Mucosa of stomach (tissue), 1 donor: ENCODE data around the gene ZNF592.
"Not testable (repeated sequence)": the region's sequence is repeated elsewhere in the genome, so short reads cannot be mapped to it uniquely, and the experiment has no call there.

Experiments used
- H3K27me3 ChIP-seq: one replicate; pipeline ENCODE4 v1.7.0; 2013; ENCODE audit warnings: mild to moderate bottlenecking, low read length; ENCODE audit not compliant: control insufficient read depth, insufficient read depth
- H3K36me3 ChIP-seq: one replicate; pipeline ENCODE4 v1.7.0; 2013; ENCODE audit warnings: low read length; ENCODE audit not compliant: control insufficient read depth, insufficient read depth
- H3K4me1 ChIP-seq: one replicate; pipeline ENCODE4 v1.7.0; 2013; ENCODE audit warnings: mild to moderate bottlenecking, low read length; ENCODE audit not compliant: control insufficient read depth, insufficient read depth
- H3K4me3 ChIP-seq: one replicate; pipeline ENCODE4 v1.7.0; 2013; ENCODE audit warnings: low read length
- H3K9ac ChIP-seq: one replicate; pipeline ENCODE4 v1.7.0; 2013; ENCODE audit warnings: mild to moderate bottlenecking, low read length, moderate library complexity
- H3K9me3 ChIP-seq: one replicate; pipeline ENCODE4 v1.7.0; 2013; ENCODE audit warnings: mild to moderate bottlenecking, low read length, moderate library complexity; ENCODE audit not compliant: control insufficient read depth
- donor health status: Pancreatic carcinoma.

The ZNF592 gene

GRCh38 chr15:84839714-84840113, 91.3 kb downstream of the ZNF592 start:
- peaks cover 21% of the 10 kb centered on the region for H3K4me1 ChIP-seq
- H3K9ac ChIP-seq = no peak overlapping the region
- H3K9me3 ChIP-seq = no peaks in the 10 kb centered on the region
- H3K27me3 ChIP-seq = no peaks in the 10 kb centered on the region
- H3K4me3 ChIP-seq = no peak overlapping the region
- no peaks in the 10 kb centered on the region for H3K36me3 ChIP-seq

- H3K9ac ChIP-seq = peak overlapping the region; percentile 64
- no peaks in the 10 kb centered on the region for H3K36me3 ChIP-seq
- H3K4me1 ChIP-seq = peaks cover 21% of the 10 kb centered on the region
- no peaks in the 10 kb centered on the region for H3K27me3 ChIP-seq
- H3K9me3 ChIP-seq = no peaks in the 10 kb centered on the region
- no peak overlapping the region for H3K4me3 ChIP-seq
These were observed 91.9 kb downstream of the ZNF592 start for GRCh38 chr15:84840255-84840654.

- Histone ChIP-seq H3K27me3 (no peaks in the 10 kb centered on the region), H3K9ac (peak overlapping the region; percentile 64), H3K4me3 (no peak overlapping the region), H3K36me3 (no peaks in the 10 kb centered on the region), H3K9me3 (no peaks in the 10 kb centered on the region), H3K4me1 (peaks cover 21% of the 10 kb centered on the region)
These were observed 92.5 kb downstream of the ZNF592 start for GRCh38 chr15:84840741-84841429.

- Histone ChIP-seq H3K4me1 (peaks cover 21% of the 10 kb centered on the region), H3K9ac (no peak overlapping the region), H3K36me3 (no peaks in the 10 kb centered on the region)
These were observed 94.4 kb downstream of the ZNF592 start for GRCh38 chr15:84842781-84843180.

GRCh38 chr15:84844964-84845363, 96.6 kb downstream of the ZNF592 start:
- Histone ChIP-seq H3K4me1 (peaks cover 18% of the 10 kb centered on the region), H3K9me3 (no peaks in the 10 kb centered on the region), H3K9ac (no peak overlapping the region)

More at GRCh38 chr15:84842781-84843180, 94.4 kb downstream of the ZNF592 start:
- Histone ChIP-seq H3K4me3 (no peak overlapping the region), H3K9me3 (no peaks in the 10 kb centered on the region), H3K27me3 (no peaks in the 10 kb centered on the region)

GRCh38 chr15:84845631-84846030, 97.2 kb downstream of the ZNF592 start:
- not testable (repeated sequence) for H3K9me3 ChIP-seq, H3K27me3 ChIP-seq, H3K4me3 ChIP-seq, H3K36me3 ChIP-seq, H3K9ac ChIP-seq
- peaks cover 12% of the 10 kb centered on the region for H3K4me1 ChIP-seq

More at GRCh38 chr15:84844964-84845363, 96.6 kb downstream of the ZNF592 start:
- no peaks in the 10 kb centered on the region for H3K36me3 ChIP-seq
- H3K27me3 ChIP-seq = no peaks in the 10 kb centered on the region
- no peak overlapping the region for H3K4me3 ChIP-seq

- Histone ChIP-seq H3K9ac (no peak overlapping the region), H3K9me3 (no peaks in the 10 kb centered on the region), H3K4me1 (peaks cover 5% of the 10 kb centered on the region), H3K4me3 (no peak overlapping the region), H3K27me3 (no peaks in the 10 kb centered on the region), H3K36me3 (no peaks in the 10 kb centered on the region)
These were observed 97.9 kb downstream of the ZNF592 start for GRCh38 chr15:84846269-84846668.

GRCh38 chr15:84847382-84847781, 99.0 kb downstream of the ZNF592 start:
- H3K36me3 ChIP-seq = no peaks in the 10 kb centered on the region
- H3K4me3 ChIP-seq = no peak overlapping the region
- H3K9ac ChIP-seq = no peak overlapping the region
- no peaks in the 10 kb centered on the region for H3K4me1 ChIP-seq
- H3K27me3 ChIP-seq = no peaks in the 10 kb centered on the region
- no peaks in the 10 kb centered on the region for H3K9me3 ChIP-seq

- no peak overlapping the region for H3K4me3 ChIP-seq
- no peaks in the 10 kb centered on the region for H3K27me3 ChIP-seq
- H3K4me1 ChIP-seq = peaks cover 5% of the 10 kb centered on the region
- no peaks in the 10 kb centered on the region for H3K36me3 ChIP-seq
- H3K9me3 ChIP-seq = no peaks in the 10 kb centered on the region
- no peak overlapping the region for H3K9ac ChIP-seq
These were observed 103.8 kb downstream of the ZNF592 start for GRCh38 chr15:84852212-84852611.

- no peak overlapping the region for H3K9ac ChIP-seq
- no peaks in the 10 kb centered on the region for H3K9me3 ChIP-seq
- H3K4me1 ChIP-seq = peaks cover 22% of the 10 kb centered on the region
- H3K27me3 ChIP-seq = no peaks in the 10 kb centered on the region
- no peak overlapping the region for H3K4me3 ChIP-seq
- H3K36me3 ChIP-seq = no peaks in the 10 kb centered on the region
These were observed 106.7 kb downstream of the ZNF592 start for GRCh38 chr15:84855136-84855535.

- no peaks in the 10 kb centered on the region for H3K36me3 ChIP-seq
- H3K4me3 ChIP-seq = no peak overlapping the region
- H3K9ac ChIP-seq = no peak overlapping the region
- no peaks in the 10 kb centered on the region for H3K9me3 ChIP-seq
- H3K27me3 ChIP-seq = no peaks in the 10 kb centered on the region
- H3K4me1 ChIP-seq = peaks cover 24% of the 10 kb centered on the region
These were observed 107.4 kb downstream of the ZNF592 start for GRCh38 chr15:84855765-84856164.
